ENCODE data around the gene CGNL1. TPM values are rescaled to one million over a fixed set of nuclear protein-coding genes. Genes with fewer than 3 reads are reported as not detected.
A peak's percentile ranks its signal among the peaks of the same experiment; 100 is the strongest.

The CGNL1 gene
- total RNA-seq, 6 donors from 2014 or later, result 40.1 to 81.8 (median 63.0) TPM

- Histone ChIP-seq H3K27me3 (no peaks in the 10 kb centered on the region), H3K9me3 (no peaks in the 10 kb centered on the region), H3K4me3 (no peak overlapping the region), H3K4me1 (peaks cover 4 to 14% (median 5%) of the 10 kb centered on the region in 4 donors), H3K36me3 (no peaks in the 10 kb centered on the region), H3K27ac (no peak overlapping the region)
- DNase-seq, result no peak
- no peak for TF ChIP-seq CTCF (IDR thresholded peaks at IDR 0.05)
- TF ChIP-seq EP300 (IDR thresholded peaks at IDR 0.05), result no peak
- ATAC-seq (ENCODE audit: low FRiP score in 2 of 2), result no peak
- 67 to 78% methylated on average over 1 of the region's 1 CpG for WGBS, 2 donors
Measured at GRCh38 chr15:57373882-57374276, 2.4 kb upstream of the CGNL1 start.

DNA sequence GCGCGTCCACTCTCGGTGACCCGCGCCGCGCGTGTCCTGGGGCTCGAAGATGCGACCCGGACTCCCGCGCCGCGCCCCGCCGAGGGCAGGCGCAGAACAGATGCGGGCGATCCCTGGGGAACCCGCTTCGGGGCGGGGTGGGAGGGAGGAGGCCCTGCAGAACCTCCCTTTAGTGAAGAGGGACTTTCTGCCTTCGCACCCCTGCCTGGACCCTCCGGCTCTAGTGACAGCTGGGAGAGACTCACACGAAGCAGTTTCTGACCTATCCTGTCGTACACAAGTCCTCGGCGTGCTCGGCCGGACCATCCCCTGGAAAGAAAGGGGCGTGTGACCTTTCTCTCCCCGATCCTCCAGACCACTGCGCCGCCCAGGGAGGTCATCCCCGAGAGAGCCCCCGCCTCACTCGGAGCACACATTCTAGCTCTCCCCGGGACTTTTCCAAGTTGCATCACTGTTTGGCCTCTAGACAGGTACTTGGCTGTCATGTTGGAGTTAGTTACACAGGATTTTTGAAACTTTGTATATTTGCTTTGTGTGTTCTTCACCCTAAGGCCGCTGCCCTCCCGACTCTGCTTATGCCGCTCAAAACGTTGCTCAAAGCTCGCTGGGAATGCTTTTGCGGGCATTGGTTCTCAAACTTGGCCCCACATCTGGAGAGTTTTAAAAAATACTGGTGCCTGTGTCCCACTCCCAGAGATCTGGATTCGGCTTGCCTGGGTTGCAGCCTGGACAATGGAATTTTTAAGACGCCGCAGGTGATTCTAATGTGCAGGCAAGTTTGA lies 582 bp downstream of the CGNL1 start:
- ATAC-seq (ENCODE audit: low FRiP score in 2 of 2) (peak; percentile 63 to 73), DNase-seq (peak in 1 of 2 donors; percentile 73)
- WGBS, 2 donors, result 7 to 12% methylated on average over 24 to 25 of the region's 48 CpGs
- Histone ChIP-seq H3K27me3 (no peaks in the 10 kb centered on the region), H3K4me1 (peaks cover 6 to 22% (median 11%) of the 10 kb centered on the region in 4 donors), H3K27ac (peak overlapping the region; percentile 57 to 84 (median 76)), H3K36me3 (no peaks in the 10 kb centered on the region), H3K4me3 (peak overlapping the region; percentile 46 to 74 (median 66)), H3K9me3 (no peaks in the 10 kb centered on the region)
- TF ChIP-seq POLR2AphosphoS5 (IDR thresholded peaks at IDR 0.05) (no peak), EP300 (IDR thresholded peaks at IDR 0.05) (peak in 1 of 4 donors; percentile 35), POLR2A (IDR thresholded peaks at IDR 0.05) (peak in 1 of 4 donors; percentile 29), CTCF (IDR thresholded peaks at IDR 0.05) (no peak)

DNA sequence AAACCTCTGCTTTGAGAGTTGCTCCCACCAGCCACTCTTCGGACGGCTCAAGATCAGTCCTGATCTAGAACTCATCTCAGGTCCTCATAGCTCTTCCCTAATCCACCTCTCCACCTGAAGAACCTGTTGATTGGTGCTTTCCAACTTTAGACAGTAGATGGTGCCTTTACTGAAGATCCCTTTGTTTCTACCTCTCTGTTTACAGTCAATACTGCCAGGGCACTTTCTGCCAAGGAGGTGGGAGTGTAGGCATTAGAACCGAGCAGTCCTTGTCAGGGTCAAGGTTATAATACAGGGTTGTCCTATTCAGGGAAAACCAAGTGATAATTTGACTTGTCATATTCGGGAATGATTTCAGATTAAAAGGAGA lies 1.2 kb downstream of the CGNL1 start:
- Histone ChIP-seq H3K4me1 (peaks cover 6 to 25% (median 11%) of the 10 kb centered on the region in 4 donors), H3K27ac (peak overlapping the region; percentile 45 to 84 (median 69))

GRCh38 chr15:57379487-57379886 lies 3.2 kb downstream of the CGNL1 start:
- Histone ChIP-seq H3K4me1 (peaks cover 6 to 34% (median 16%) of the 10 kb centered on the region in 4 donors), H3K36me3 (no peaks in the 10 kb centered on the region), H3K9me3 (no peaks in the 10 kb centered on the region), H3K27me3 (no peaks in the 10 kb centered on the region), H3K27ac (no peak overlapping the region), H3K4me3 (no peak overlapping the region)
- no peak for TF ChIP-seq POLR2AphosphoS5 (IDR thresholded peaks at IDR 0.05)
- ATAC-seq (ENCODE audit: low FRiP score in 2 of 2) (no peak), DNase-seq (no peak)
- WGBS, 2 donors, result 28 to 57% methylated on average over 3 of the region's 3 CpGs

More for the DNA sequence above, 1.2 kb downstream of the CGNL1 start:
- WGBS, 2 donors, result 55% methylated on average over 4 of the region's 4 CpGs
- TF ChIP-seq CTCF (IDR thresholded peaks at IDR 0.05) (no peak), POLR2A (IDR thresholded peaks at IDR 0.05) (no peak), POLR2AphosphoS5 (IDR thresholded peaks at IDR 0.05) (no peak), EP300 (IDR thresholded peaks at IDR 0.05) (no peak)
- no peak for DNase-seq
- Histone ChIP-seq H3K4me3 (peak overlapping the region in 3 of 4 donors; percentile 62 to 74 (median 69)), H3K27me3 (no peaks in the 10 kb centered on the region), H3K36me3 (no peaks in the 10 kb centered on the region), H3K9me3 (no peaks in the 10 kb centered on the region)
- ATAC-seq (ENCODE audit: low FRiP score in 2 of 2), result no peak

DNA sequence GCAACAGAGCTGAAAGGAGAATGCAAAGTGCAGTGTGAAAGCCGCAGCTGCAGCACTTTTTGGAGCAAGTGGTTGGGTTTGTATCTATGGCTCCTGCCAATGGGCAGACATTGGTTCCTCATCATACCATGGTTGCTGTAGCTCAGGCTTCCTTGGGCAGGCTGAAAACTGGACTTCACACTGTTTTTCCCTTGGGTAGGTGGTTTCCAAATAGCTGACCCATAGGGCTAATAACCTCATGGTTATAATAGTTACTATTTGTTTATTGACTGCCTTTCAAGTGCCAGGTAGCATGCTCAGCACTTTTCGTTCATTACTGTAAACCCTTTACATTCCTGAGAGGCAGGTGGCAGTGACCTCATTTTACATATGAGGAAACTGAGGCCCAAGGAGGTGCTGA lies 4.5 kb downstream of the CGNL1 start:
- peak overlapping the region in 2 of 4 donors; percentile 12 to 37 for H3K27ac ChIP-seq
- TF ChIP-seq POLR2AphosphoS5 (IDR thresholded peaks at IDR 0.05), result no peak
- TF ChIP-seq EP300 (IDR thresholded peaks at IDR 0.05), result no peak
- no peak for TF ChIP-seq POLR2A (IDR thresholded peaks at IDR 0.05)
- TF ChIP-seq CTCF (IDR thresholded peaks at IDR 0.05), result no peak

More for the DNA sequence above, 4.5 kb downstream of the CGNL1 start:
- H3K4me3 ChIP-seq, result no peak overlapping the region
- H3K27me3 ChIP-seq, result no peaks in the 10 kb centered on the region
- H3K4me1 ChIP-seq, result peaks cover 6 to 41% (median 26%) of the 10 kb centered on the region in 4 donors
- no peaks in the 10 kb centered on the region for H3K9me3 ChIP-seq
- DNase-seq (no peak), ATAC-seq (ENCODE audit: low FRiP score in 2 of 2) (no peak)
- WGBS, 2 donors, result 69% methylated on average over 2 of the region's 2 CpGs
- no peaks in the 10 kb centered on the region for H3K36me3 ChIP-seq

All from upper lobe of left lung (tissue), 6 donors.